Measurements from ENCODE around the gene PEX11G. TPM values are rescaled to one million over a fixed set of nuclear protein-coding genes. Genes with fewer than 3 reads are reported as not detected.
"Not testable (repeated sequence)": the region's sequence is repeated elsewhere in the genome, so short reads cannot be mapped to it uniquely, and the experiment has no call there.

PEX11G gene
- total and polyA plus RNA-seq, 10 donors, result 2.3 to 9.6 (median 4.6) TPM

DNA sequence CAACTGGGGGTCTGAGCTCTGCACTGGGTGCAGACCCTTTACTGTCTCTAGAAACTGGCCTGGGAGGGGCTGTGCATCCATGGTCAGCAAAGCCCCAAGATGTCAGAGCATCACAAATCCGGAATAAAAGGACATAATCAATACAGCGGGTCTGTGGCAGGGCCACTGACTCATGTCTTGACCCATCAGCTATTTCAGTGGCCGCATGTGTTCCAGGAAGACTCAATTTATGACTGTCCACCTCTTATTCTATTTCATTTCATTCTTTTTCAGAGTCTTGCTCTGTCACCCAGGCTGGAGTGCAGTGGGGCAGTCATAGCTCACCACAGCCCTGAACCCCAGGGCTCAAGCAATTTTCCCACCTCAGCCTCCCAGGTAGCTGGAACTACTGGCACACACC lies 53.2 kb downstream of the PEX11G start:
- intact Hi-C loops (cut with DNase I; ENCODE audit: low total_unique reads), result no loop called here

DNA sequence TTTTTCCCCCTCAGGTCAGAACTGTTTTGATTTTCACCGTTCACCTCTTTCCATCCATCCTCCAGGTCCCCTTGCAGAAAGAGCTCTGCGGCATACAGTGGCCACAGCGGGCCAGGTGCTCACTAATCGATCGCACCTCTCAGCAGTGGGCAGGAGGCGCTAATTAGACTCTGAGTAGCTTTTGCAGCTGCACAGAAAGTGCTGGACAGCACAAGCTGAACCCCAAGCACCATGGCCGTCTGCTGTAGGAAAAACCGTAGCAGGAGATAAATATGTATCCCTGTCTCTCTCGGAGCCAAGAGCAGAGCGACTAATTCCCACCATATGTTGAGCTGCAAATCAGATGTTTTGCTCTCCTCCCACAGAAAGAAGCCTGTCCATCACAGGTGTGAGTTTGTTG lies 54.4 kb downstream of the PEX11G start:
- H3K27ac ChIP-seq, result no peak overlapping the region
- H3K36me3 ChIP-seq, result peaks cover 0 to 99% (median 30%) of the 10 kb centered on the region in 6 donors
- WGBS, 5 donors, result 93 to 97% (median 96%) methylated on average over 10 of the region's 10 CpGs
- intact Hi-C loops (cut with DNase I; ENCODE audit: low total_unique reads), result no loop called here
- DNase-seq, result no peak
- no peak overlapping the region for H3K4me3 ChIP-seq
- no peaks in the 10 kb centered on the region for H3K27me3 ChIP-seq (replicated peaks in 1 of 7)
- no peaks in the 10 kb centered on the region for H3K4me1 ChIP-seq
- H3K9me3 ChIP-seq, result no peaks in the 10 kb centered on the region
- TF ChIP-seq POLR2AphosphoS5 (IDR thresholded peaks at IDR 0.05) (no peak), POLR2A (IDR thresholded peaks at IDR 0.05) (no peak)
- TF ChIP-seq, protein P1, sequence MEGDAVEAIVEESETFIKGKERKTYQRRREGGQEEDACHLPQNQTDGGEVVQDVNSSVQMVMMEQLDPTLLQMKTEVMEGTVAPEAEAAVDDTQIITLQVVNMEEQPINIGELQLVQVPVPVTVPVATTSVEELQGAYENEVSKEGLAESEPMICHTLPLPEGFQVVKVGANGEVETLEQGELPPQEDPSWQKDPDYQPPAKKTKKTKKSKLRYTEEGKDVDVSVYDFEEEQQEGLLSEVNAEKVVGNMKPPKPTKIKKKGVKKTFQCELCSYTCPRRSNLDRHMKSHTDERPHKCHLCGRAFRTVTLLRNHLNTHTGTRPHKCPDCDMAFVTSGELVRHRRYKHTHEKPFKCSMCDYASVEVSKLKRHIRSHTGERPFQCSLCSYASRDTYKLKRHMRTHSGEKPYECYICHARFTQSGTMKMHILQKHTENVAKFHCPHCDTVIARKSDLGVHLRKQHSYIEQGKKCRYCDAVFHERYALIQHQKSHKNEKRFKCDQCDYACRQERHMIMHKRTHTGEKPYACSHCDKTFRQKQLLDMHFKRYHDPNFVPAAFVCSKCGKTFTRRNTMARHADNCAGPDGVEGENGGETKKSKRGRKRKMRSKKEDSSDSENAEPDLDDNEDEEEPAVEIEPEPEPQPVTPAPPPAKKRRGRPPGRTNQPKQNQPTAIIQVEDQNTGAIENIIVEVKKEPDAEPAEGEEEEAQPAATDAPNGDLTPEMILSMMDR (IDR thresholded peaks at IDR 0.05 in 8 of 11, conservative IDR thresholded peaks at IDR 0.05 in 3 of 11), result no peak

More for the DNA sequence above, 53.2 kb downstream of the PEX11G start:
- H3K27ac ChIP-seq, result no peak overlapping the region
- WGBS, 5 donors, result 78 to 95% (median 93%) methylated on average over 3 of the region's 3 CpGs
- H3K4me1 ChIP-seq, result no peaks in the 10 kb centered on the region
- H3K9me3 ChIP-seq, result no peaks in the 10 kb centered on the region
- TF ChIP-seq POLR2A (IDR thresholded peaks at IDR 0.05), result no peak
- TF ChIP-seq, protein P1 (IDR thresholded peaks at IDR 0.05 in 8 of 11, conservative IDR thresholded peaks at IDR 0.05 in 3 of 11), result no peak
- no peak for TF ChIP-seq POLR2AphosphoS5 (IDR thresholded peaks at IDR 0.05)
- H3K36me3 ChIP-seq, result peaks cover 4 to 99% (median 37%) of the 10 kb centered on the region in 6 donors
- no peak overlapping the region for H3K4me3 ChIP-seq
- no peaks in the 10 kb centered on the region for H3K27me3 ChIP-seq (replicated peaks in 1 of 7)
- no peak for DNase-seq

- 86 to 94% (median 92%) methylated on average over 7 of the region's 7 CpGs for WGBS, 5 donors
- intact Hi-C loops (cut with DNase I; ENCODE audit: low total_unique reads), result not testable (repeated sequence)
These were observed 55.4 kb downstream of the PEX11G start for GRCh38 chr19:7433456-7433855.

GRCh38 chr19:7429638-7430282 lies 59.1 kb downstream of the PEX11G start:
- intact Hi-C loops (cut with DNase I; ENCODE audit: low total_unique reads), result no loop called here
- H3K36me3 ChIP-seq, result peaks cover 0 to 99% (median 28%) of the 10 kb centered on the region in 6 donors
- no peaks in the 10 kb centered on the region for H3K27me3 ChIP-seq (replicated peaks in 1 of 7)
- no peak overlapping the region for H3K4me3 ChIP-seq
- WGBS, 5 donors, result 79 to 87% (median 87%) methylated on average over 8 of the region's 8 CpGs
- no peak for DNase-seq
- H3K4me1 ChIP-seq, result peaks cover 0 to 19% (median 0%) of the 10 kb centered on the region in 6 donors
- H3K27ac ChIP-seq, result no peak overlapping the region
- TF ChIP-seq POLR2A (IDR thresholded peaks at IDR 0.05), result no peak
- TF ChIP-seq, protein P1 (IDR thresholded peaks at IDR 0.05 in 8 of 11, conservative IDR thresholded peaks at IDR 0.05 in 3 of 11), result no peak
- no peaks in the 10 kb centered on the region for H3K9me3 ChIP-seq

More at GRCh38 chr19:7433456-7433855, 55.4 kb downstream of the PEX11G start:
- not testable (repeated sequence) for H3K4me1 ChIP-seq; DNase-seq; H3K27ac ChIP-seq; H3K4me3 ChIP-seq; H3K27me3 ChIP-seq (replicated peaks in 1 of 7); H3K9me3 ChIP-seq
- peaks cover 0 to 99% (median 27%) of the 10 kb centered on the region in 6 donors for H3K36me3 ChIP-seq

All from spleen (tissue), 11 donors.